Colonic mucosa (tissue), 4 donors: ENCODE measurements around the gene POLR3GL. TPM values are rescaled to one million over a fixed set of nuclear protein-coding genes. Genes with fewer than 3 reads are reported as not detected.

Source experiments
- DNase-seq: peaks from one replicate; pipeline ENCODE4 v3.0.0-alpha.2; 2020
- H3K27ac ChIP-seq: fragments of 200-600 bp; one replicate; pipeline ENCODE4 v1.8.0; 2021
- H3K27me3 ChIP-seq: fragments of 200-600 bp; one replicate; pipeline ENCODE4 v1.8.0; 2021
- H3K36me3 ChIP-seq: fragments of 200-600 bp; one replicate; pipeline ENCODE4 v1.8.0; 2021
- H3K4me1 ChIP-seq: fragments of 200-600 bp; one replicate; pipeline ENCODE4 v1.8.0; 2021; ENCODE audit warnings: mild to moderate bottlenecking
- H3K4me3 ChIP-seq: fragments of 200-600 bp; one replicate; pipeline ENCODE4 v1.8.0; 2021
- H3K9ac ChIP-seq, 2 donors: one replicate each; pipeline ENCODE4 v1.7.0; 2013; ENCODE audit warnings: control low read depth in 2 of 2, low read depth in 2 of 2, low read length in 2 of 2
- H3K9me3 ChIP-seq: fragments of 200-600 bp; one replicate; pipeline ENCODE4 v1.8.0; 2021
- intact Hi-C: fragments of 100-400 bp; cut with DNase I; formaldehyde crosslinking; loops from one replicate; pipeline ENCODE4 v1.14.1; 2022
- total RNA-seq, 2 donors: library from RNA; stranded (reverse); fragmentation: NEBNext Ultra II Directional in 1 of 2; extraction: Animal tissue kit (Norgen Biotek cat#: 25700) in 1 of 2; gene quantifications; one replicate each; pipeline ENCODE4 v1.2.1, GENCODE V29; 2021
- TF ChIP-seq, protein P1 (sequence below): fragments of 200-600 bp; IDR thresholded peaks from one replicate; pipeline ENCODE4 v1.8.0; 2022; ENCODE audit warnings: antibody characterized with exemption, mild to moderate bottlenecking
- donor health status: healthy.
- donor health status: DM: no; HTN: no; CAD: no.
- donor health status: DM: no; HTN: no; CAD: no.

Gene POLR3GL
- total RNA-seq, 2 donors from 2014 or later, result 12.6 to 16.1 TPM

DNA sequence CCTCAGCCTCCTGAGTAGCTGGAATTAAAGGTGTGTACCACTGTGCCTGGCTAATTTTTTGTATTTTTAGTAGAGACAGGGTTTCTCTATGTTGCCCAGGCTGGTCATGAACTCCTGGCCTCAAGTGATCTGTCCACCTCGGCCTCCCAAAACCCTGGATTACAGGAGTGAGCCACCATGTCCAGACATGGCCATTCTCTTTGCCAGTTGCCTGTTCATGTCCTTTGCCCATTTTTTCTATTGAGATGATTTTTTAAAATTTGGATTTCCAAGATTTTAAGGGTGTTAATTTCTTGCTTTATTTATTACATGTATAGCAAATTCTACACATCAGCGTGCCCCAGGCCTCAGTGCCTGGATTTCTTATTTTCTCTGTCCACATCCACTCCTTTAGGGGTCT is 2.8 kb downstream of the POLR3GL start:
- no peaks in the 10 kb centered on the region for H3K9me3 ChIP-seq
- no peaks in the 10 kb centered on the region for H3K4me1 ChIP-seq
- no peak overlapping the region for H3K27ac ChIP-seq
- no peak overlapping the region for H3K4me3 ChIP-seq
- no peak for DNase-seq
- no peak overlapping the region for H3K9ac ChIP-seq
- no peaks in the 10 kb centered on the region for H3K27me3 ChIP-seq
- intact Hi-C loops, result no loop called here
- TF ChIP-seq, protein P1, sequence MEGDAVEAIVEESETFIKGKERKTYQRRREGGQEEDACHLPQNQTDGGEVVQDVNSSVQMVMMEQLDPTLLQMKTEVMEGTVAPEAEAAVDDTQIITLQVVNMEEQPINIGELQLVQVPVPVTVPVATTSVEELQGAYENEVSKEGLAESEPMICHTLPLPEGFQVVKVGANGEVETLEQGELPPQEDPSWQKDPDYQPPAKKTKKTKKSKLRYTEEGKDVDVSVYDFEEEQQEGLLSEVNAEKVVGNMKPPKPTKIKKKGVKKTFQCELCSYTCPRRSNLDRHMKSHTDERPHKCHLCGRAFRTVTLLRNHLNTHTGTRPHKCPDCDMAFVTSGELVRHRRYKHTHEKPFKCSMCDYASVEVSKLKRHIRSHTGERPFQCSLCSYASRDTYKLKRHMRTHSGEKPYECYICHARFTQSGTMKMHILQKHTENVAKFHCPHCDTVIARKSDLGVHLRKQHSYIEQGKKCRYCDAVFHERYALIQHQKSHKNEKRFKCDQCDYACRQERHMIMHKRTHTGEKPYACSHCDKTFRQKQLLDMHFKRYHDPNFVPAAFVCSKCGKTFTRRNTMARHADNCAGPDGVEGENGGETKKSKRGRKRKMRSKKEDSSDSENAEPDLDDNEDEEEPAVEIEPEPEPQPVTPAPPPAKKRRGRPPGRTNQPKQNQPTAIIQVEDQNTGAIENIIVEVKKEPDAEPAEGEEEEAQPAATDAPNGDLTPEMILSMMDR, result no peak
- no peaks in the 10 kb centered on the region for H3K36me3 ChIP-seq

DNA sequence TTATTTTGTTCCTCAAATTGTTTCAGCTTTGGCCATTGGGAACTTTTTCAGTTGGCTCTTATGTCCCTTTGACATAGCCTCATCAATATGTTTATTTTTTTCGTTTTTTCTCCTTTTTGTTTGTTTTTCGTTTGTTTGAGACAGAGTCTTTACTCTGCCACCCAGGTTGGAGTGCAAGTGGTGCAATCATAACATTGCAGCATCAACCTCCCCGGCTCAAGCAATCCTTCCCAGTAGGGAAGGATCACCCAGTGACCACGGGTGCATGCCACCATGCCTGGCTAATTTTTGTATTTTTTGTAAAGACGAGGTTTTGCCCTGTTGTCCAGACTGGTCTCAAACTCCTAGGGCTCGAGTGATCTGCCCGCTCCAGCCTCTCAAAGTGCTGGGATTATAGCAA is 8.1 kb downstream of the POLR3GL start:
- no peak for DNase-seq
- Histone ChIP-seq H3K9me3 (no peaks in the 10 kb centered on the region), H3K9ac (no peak overlapping the region), H3K27me3 (no peaks in the 10 kb centered on the region), H3K27ac (no peak overlapping the region), H3K4me1 (peaks cover 3% of the 10 kb centered on the region), H3K4me3 (no peak overlapping the region), H3K36me3 (no peaks in the 10 kb centered on the region)
- intact Hi-C loops, result no loop called here
- TF ChIP-seq, protein P1, result no peak

DNA sequence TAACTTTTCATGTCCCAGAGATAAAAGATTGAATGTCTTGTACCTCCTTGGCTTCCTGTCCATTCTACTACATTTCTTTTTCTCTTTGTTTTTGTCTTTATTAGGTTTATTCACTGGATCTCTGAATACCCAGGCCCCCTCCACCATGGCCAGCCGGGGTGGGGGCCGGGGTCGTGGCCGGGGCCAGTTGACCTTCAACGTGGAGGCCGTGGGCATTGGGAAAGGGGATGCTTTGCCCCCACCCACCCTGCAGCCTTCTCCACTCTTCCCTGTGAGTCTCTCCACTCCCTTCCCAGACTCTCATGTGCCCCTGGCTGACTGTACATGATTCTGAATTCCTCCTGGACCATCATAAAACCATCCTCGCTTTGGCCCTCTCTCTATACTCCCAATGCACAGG is 10.2 kb downstream of the POLR3GL start:
- no peak overlapping the region for H3K27ac ChIP-seq
- H3K27me3 ChIP-seq, result no peaks in the 10 kb centered on the region
- no peak for DNase-seq
- H3K36me3 ChIP-seq, result no peaks in the 10 kb centered on the region
- no peak overlapping the region for H3K4me3 ChIP-seq
- intact Hi-C loops, result loop anchor here (2.0 kb wide), 1 partner anchor 40 kb away; no protein-coding TSS in a partner anchor
- H3K9me3 ChIP-seq, result no peaks in the 10 kb centered on the region
- TF ChIP-seq, protein P1, result no peak
- H3K9ac ChIP-seq, result no peak overlapping the region
- H3K4me1 ChIP-seq, result peaks cover 15% of the 10 kb centered on the region

DNA sequence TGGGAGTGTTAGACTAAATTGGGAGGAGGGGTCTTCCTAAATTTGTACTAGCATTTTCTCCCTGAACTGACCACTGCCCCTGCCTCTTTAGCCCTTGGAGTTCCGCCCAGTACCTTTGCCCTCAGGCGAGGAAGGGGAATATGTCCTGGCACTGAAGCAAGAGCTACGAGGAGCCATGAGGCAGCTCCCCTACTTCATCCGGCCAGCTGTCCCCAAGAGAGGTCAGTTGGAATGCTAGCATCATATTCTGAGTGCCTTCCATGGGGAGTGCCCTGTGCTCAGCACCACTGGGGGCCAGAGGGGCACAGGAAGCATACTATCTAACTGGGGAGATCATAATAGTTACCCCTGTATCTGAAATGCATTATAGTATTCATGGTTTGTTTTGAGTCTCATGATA is 10.7 kb downstream of the POLR3GL start:
- no peak for DNase-seq
- TF ChIP-seq, protein P1, result no peak
- intact Hi-C loops, result loop anchor here (2.0 kb wide), 1 partner anchor 40 kb away; no protein-coding TSS in a partner anchor

DNA sequence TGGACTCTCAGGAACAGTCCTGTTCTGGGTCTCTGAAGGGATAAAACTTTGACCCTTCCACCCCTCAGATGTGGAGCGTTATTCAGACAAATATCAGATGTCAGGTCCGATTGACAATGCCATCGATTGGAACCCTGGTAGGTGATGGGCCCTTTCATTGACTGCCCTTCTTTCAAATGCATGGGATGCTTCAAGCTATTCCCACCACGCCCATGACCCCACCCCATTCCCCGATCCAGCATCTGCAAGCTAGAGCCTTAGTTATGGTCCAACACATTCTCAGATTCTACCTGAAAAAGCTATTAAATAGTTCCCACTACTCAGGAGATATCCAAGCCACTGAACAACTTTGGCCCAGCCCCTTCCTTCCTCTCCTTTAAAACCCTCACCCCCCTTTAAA is 12.5 kb downstream of the POLR3GL start:
- no peaks in the 10 kb centered on the region for H3K36me3 ChIP-seq
- no peak overlapping the region for H3K4me3 ChIP-seq
- no peak for DNase-seq
- H3K27ac ChIP-seq, result peak overlapping the region; percentile 99
- TF ChIP-seq, protein P1, result no peak
- intact Hi-C loops, result loop anchor here (2.0 kb wide), 1 partner anchor 28 kb away; no protein-coding TSS in a partner anchor
- H3K27me3 ChIP-seq, result no peaks in the 10 kb centered on the region
- no peaks in the 10 kb centered on the region for H3K9me3 ChIP-seq
- H3K4me1 ChIP-seq, result peaks cover 23% of the 10 kb centered on the region
- H3K9ac ChIP-seq, result peak overlapping the region in 1 of 2 donors; percentile 91

More for the DNA sequence above, 10.7 kb downstream of the POLR3GL start:
- H3K36me3 ChIP-seq, result no peaks in the 10 kb centered on the region
- peaks cover 15% of the 10 kb centered on the region for H3K4me1 ChIP-seq
- H3K27me3 ChIP-seq, result no peaks in the 10 kb centered on the region
- no peak overlapping the region for H3K9ac ChIP-seq
- H3K27ac ChIP-seq, result no peak overlapping the region
- no peaks in the 10 kb centered on the region for H3K9me3 ChIP-seq
- no peak overlapping the region for H3K4me3 ChIP-seq
